GM19397 (cell line): ENCODE data around the gene DIAPH2.

Experiments
- ATAC-seq: cut with Tn5 transposase; IDR thresholded peaks from one replicate; pipeline ENCODE4 v1.9.1; 2021; ENCODE audit warnings: mild to moderate bottlenecking, moderate library complexity; ENCODE audit not compliant: unreplicated experiment

Gene DIAPH2

DNA sequence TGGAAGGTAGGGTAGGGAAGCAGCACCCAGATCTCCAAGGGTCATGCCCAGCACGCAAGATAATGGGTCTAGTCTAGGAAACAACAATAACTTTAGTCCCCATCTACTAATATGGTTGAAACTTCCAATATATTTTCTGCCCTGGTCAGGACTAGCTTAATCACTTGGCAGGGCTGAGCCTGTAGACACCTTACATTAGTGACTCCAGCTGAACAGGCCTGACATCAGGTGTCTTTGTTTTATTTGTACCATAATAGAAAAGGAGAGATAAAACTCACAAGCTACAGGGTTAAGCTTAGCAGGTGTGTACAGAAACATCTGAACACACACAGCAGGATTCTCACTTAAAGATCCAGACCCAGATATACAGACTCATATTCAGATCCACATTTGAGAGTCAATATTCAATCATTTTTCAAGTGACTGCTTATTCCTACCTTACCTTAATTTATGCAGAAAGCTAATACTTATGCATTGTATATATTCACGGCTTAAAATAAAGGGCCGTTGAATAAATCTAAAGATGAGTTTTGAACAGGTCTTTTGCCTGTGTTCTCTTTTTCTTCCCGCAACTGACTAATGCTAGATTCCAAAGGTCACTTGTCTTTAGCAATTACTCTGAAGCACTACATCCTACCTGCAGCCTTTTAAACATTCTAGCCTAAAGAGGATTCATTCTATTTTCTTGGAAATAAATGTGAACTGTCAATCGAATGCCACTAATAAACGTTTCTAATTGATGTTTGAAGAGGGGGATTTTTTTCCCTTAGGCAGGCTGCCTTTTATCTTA, 944.4 kb downstream of the DIAPH2 start:
- ATAC-seq, result no peak

DNA sequence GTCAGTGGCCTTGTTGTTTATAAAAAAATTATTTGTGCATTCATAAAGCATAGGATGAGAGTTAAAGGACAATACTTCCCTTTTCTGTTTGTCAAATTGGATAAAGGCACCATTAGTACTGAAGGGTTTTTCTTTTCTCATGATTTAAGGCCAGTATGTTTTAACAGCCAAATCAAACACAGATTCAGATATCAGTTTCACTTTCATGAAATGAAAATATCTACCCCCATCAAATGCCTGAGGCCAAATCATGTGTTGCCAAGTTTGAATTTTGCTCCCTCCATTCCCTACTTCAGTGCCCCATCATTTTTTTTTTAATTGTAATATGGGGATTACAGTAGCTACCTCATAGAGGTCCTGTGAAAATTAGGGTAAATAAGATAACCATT, 944.9 kb downstream of the DIAPH2 start:
- ATAC-seq, result no peak

DNA sequence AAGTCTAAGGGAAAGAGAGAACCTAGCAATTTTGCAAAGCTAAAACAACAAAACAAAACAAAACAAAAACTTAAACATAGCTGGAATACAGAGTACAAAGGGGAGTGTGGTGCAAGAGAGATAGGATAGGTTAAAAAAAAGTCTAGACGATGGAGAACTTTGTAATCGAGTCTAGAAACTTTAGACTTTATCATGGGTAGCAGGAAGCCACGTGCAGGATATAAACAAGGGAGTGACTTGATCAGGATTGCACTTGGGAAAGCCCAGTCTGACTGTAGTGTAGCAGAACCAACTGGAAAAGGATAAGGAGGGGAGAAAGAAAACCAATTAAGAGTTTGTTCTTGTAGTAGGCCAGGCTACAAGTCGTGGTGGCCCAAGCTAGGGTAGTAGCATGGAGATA, 949.2 kb downstream of the DIAPH2 start:
- ATAC-seq, result no peak

DNA sequence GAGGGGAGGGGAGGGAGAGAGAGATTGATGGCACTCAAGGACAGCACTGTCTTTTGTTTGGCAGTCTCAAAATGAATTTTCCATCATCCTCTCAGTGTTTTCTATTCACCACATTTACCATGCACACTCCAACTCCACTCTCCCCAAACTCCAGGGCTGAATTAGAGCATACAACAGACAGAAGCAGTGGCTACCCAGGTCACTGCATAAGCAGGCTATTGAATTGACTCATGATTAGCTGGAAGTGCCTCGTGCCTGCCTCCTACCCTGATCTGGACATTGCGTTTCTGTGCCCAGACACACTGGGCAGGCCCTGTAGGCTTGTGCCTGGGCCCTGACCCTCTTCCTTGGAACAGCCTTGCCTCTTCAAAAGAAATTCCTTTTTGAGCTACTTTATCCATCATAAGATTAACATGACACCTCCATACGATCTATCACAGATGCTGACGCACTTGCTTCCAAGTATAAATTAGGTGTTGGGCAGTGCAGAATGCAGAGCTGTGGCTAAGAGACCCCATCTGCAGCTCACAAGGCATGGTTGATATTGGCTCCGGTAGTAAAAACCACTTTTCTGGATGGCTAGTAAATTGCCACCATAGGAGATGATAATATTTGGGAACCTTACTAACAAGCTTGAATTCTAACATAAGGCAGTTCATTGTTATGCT, 952.0 kb downstream of the DIAPH2 start:
- ATAC-seq, result no peak

DNA sequence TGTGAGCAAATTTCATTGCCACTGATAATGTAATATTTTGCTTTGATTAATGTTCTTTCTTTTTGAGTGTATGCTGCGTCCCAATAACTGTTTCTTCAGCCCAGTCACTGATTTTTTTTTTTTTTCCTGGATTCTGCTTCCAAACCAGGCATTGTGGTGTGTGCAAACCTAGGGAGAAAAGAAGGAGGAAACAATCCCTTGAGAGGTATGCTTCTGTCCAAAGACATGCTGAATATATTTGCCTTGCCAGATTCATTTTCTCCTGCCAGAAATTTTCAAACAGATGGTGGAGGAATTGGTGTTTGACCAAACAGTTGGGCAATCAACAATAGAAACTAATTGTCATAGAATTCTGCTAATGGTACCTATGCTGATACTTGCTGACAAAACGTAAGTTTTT, 952.6 kb downstream of the DIAPH2 start:
- no peak for ATAC-seq

DNA sequence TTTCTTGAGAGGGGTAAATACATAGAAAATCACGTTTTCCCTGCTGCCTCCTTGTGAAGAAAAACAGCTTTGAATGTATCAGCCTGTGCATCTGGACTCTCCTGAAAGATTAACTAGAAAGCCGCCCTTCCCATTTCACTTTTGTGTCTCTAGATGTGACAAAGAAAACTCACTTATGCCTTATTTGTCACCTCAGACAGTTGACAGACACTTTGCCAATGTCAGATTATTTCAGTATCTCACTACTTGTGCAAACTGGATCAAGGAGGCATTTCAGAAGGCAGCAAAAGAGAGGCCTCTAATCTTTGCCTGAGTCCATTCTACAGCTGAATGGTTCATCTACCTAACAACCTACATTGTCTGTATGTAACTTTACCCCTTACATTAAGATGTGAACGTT, 954.0 kb downstream of the DIAPH2 start:
- ATAC-seq, result no peak

DNA sequence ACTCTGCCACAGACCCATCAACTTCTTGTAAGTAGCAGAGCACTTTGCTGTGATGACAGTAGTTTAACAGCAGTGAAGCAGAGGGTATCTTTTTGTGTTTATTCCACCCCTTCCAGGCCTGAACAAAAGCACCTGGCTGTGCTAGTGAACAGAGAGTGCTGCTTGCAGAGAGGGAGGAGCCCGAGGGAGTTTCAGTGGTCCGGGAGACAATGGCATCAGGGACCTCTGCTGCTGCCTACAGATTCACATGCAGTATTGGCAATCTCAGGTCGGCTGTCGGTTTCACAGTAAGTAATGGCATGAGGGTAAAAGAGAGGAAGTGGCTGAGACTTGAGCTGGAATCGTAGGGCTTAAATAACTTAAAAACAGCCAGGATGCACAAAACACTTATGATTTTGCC, 954.9 kb downstream of the DIAPH2 start:
- ATAC-seq, result no peak
